HG03066 (cell line): Measurements from ENCODE around the gene DCXR.

ENCODE experiments used
- ATAC-seq: cut with Tn5 transposase; IDR thresholded peaks from one replicate; pipeline ENCODE4 v1.9.1; 2021; ENCODE audit warnings: low read depth; ENCODE audit not compliant: unreplicated experiment

The DCXR gene

DNA sequence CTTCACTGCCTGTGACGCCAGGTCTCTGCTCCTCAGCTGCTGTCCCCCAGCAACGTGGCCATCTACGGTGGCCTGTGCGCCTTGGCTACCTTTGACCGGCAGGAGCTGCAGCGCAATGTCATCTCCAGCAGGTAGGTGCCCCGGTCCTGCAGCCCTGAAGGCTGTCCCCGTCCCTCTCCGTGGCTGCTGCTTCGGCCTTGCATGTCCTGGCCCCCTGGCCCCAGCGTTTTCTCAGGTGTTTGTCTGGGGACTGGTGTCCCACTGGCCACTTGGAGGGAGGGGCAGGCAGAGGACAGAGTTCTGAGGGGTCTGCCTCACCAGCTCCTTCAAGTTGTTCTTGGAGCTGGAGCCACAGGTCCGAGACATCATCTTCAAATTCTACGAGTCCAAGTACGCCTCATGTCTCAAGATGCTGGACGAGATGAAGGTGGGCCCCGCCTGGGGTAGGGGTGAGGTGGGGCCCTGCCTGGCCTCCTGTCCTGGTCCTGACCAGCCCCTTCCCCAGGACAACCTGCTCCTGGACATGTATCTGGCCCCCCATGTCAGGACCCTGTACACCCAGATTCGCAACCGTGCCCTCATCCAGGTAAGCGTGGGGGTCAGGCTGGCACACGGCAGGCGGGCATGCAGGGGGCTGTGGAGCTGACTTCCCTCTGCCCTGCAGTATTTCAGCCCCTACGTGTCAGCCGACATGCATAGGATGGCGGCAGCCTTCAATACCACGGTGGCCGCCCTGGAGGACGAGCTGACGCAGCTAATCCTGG, 18.6 kb upstream of the DCXR start:
- ATAC-seq, result no peak

DNA sequence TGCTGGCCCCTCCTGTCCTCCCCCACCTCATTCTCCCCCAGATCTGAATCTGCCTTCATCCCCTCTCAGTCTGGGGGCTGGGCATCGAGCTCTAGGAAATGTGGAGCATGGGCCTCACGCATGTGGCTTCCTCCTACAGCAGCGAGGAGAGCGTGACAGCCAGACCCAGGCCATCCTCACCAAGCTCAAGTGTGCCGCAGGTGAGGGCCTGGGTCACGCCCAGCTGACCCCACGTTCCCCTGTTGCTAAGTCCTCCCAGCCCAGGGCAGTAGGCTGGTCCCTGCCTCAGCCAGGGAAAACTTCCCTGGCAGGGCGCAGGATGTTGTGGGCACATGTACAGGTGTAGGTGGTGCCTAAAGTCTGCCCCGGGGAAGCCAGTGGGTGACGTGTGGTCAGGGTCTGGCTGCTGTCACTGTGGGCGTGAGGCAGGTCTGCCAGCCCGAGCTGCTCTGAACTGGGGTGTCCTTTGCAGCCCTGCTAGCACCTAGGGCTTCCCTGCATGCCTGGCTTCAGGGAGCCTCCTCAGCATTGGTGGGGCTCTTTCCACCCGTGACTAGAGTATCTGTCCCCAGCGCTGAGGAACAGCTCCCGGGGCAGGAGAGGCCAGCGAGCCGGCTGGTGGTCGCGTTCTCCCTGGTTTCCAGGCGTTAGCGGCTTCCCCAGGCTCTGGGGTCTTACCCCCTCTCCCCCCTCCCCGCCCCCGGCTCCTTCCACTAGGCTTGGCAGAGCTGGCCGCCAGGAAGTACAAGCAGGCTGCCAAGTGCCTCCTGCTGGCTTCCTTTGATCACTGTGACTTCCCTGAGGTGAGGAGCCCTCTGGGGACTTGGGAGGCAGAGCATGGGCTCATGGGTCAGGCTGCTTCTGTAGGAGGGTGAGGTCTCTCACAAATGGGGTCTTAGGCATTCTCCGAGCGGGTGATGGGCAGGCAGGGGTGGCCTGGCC, 17.8 kb upstream of the DCXR start:
- ATAC-seq, result no peak

DNA sequence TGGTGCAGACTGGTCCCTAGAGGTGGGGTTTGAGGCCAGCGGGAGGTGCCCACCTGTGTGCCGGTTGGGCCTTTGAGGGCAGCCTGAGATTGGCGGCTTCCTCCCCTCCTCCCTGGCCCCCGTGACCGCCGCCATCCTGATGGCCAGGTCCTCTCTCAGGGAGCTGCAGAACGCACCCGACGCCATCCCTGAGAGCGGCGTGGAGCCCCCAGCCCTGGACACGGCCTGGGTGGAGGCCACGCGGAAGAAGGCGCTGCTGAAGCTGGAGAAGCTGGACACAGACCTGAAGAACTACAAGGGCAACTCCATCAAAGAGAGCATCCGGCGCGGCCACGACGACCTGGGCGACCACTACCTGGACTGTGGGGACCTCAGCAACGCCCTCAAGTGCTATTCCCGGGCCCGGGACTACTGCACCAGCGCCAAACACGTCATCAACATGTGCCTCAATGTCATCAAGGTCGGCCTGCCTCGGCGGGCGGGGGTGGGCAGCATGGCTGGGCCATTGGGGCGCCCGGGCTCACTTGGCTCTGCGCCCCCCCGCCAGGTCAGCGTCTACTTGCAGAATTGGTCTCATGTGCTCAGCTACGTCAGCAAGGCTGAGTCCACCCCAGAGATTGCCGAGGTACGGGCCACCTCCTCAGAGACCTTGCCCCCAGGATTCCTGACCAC, 17.0 kb upstream of the DCXR start:
- no peak for ATAC-seq

DNA sequence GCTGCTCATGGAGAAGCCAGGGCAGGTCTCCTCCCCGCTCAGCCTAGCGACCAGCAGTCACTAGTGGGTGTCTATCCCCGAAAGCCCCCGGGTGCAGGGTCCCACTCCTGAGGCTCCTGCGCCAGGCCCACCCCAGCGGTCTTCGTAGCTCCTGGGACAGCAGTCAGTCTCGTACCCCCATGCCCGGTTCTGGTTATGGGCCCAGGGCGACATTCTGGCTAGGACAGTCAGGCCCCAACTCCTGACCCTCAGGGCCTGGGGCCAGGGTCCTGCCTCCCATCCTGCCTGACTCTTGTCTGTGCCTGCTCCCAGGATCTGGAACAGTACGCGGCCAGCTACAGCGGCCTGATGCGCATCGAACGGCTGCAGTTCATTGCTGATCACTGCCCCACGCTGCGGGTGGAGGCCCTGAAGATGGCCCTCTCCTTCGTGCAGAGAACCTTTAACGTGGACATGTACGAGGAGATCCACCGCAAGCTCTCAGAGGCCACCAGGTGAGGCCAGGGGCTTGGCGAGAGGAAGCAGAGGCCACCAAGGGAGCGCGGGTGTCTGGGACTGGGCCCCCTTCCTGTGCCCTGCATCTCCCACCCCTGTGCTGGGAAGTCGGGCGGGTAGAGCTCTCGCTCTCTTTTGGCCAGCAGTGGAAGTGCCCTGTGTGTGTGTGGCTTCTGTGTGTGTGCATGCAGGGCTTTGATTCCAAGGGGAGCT, 16.2 kb upstream of the DCXR start:
- ATAC-seq, result no peak

DNA sequence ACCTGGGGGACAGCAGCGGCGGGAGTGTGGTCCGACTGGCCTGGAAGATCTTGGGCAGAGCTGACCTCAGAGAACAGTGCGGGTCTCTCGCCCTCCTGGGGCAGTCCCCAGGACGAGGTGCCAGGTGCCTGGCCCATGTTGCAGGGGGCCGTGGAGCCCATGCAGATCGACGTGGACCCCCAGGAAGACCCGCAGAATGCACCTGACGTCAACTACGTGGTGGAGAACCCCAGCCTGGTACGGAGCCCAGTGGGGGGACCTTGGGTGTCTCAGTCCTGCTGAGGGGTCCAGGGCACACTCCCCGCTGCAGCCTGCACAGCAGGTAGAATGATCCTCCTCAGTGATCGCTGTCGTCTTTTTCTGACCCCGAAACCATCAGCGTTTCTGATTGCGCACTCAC, 15.6 kb upstream of the DCXR start:
- no peak for ATAC-seq

DNA sequence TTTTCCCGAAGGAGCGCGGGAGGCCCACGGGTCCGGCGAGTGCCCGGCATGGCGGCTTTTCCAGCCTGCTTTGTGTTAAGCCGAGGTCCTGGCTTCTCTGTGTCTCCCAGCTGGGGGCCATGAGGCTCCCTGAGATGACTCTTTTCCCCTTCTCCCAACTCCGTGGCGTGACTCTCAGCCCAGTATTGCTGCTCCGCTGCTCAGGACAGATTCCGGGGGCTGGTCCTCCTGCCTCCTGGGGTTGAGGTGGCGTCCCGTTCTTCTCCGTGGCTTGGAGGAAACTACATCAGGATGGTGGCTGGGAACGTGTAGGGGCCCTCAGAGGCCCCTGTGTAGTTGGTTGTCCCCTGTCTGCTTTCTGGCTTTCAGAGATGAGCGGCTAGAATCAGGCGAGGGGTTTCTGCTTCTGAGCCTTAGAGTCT, 15.2 kb upstream of the DCXR start:
- ATAC-seq, result no peak

DNA sequence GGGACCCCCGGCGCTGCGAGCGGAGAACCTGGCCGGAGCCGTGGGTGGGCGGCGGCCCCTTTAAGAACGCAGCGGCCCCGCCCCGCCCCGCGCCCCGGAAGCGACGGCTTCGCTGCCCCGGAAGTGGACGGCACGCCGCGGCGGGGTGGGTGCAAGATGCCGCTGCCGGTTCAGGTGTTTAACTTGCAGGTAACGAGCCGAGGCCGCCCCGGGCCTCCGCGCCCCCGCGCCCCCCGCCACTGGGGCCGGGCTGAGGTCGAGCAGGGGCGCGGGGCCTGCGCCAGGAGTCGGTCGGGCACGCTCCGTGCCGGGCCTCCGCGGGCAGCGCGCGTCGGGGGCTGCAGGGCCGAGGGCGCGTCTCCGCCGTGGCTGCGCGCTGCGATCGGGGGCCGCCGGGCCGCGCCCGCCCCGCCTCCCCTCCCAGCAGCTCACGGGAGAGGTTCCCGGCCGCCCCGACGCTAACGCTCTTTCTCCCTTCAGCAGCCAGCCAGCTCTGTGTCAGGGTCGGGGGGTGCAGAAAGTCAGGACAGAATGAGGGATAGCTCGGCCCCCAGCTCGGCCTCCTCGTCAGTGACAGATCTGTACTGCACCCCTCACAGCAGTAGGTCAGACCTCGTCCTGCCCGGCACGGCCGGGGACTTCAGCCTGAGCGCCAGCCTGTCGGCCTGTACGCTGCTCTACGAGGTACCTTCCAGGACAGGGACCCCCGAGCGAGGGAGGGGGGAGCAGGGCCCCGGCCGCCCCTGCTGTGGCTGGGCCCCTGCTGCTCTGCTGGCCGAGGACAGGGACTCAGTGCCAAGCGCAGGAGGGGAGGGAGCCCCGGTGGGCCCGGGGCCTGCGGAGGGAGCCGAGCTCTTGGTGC, 14.5 kb upstream of the DCXR start, which contains the start of the genes GPS1 and RFNG:
TSS of gene GPS1 (plus strand) at position 123 of the 862 bp plus-strand sequence. CDS start at position 157, 34 bp downstream.
TSS of gene RFNG (minus strand) at position 36 of the 862 bp plus-strand sequence. CDS start 45 bp downstream, outside the sequence.
- no peak for ATAC-seq

DNA sequence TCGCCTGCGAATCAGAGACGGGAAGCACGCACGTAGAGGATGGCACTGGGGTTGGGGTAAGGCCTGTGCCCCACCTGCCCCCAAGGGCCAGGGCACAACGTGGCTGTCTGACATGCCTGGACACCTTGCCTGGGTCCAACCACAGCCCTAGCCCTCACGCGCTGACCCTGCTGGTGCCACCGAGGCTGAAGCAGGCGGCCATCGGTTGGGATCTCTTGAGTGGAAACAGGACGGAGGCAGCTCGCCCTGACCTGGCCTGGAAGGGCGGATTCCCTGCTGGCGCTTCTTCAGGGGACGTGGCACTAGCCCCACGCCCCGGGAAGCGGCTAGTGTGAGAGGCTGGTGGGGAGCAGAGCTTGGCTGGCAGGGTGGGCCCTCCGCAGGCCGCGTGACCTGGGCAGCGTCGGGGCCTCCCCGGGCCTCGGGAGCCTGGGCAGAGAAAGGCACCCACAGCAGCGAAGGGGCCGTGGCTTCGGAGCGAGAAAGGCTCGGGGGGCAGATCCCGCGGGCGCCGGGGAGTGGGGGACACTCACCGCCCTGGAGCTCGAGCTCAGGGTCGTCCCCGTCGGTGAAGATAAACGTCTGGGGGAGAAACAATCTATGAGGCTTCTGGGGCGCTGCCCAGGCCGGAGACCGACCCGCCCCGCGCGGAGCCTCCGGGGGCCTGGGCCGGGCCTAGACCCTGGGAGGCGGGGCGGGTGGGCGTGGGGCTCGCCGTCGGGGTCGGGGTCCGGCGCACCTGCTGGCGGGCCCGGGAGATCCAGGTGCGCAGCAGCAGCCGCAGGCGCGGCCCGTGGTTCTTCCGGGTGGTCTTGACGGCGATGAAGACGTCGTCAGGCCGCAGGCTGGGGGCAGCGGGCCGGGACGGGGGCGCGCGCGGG, 13.5 kb upstream of the DCXR start:
- ATAC-seq, result no peak

DNA sequence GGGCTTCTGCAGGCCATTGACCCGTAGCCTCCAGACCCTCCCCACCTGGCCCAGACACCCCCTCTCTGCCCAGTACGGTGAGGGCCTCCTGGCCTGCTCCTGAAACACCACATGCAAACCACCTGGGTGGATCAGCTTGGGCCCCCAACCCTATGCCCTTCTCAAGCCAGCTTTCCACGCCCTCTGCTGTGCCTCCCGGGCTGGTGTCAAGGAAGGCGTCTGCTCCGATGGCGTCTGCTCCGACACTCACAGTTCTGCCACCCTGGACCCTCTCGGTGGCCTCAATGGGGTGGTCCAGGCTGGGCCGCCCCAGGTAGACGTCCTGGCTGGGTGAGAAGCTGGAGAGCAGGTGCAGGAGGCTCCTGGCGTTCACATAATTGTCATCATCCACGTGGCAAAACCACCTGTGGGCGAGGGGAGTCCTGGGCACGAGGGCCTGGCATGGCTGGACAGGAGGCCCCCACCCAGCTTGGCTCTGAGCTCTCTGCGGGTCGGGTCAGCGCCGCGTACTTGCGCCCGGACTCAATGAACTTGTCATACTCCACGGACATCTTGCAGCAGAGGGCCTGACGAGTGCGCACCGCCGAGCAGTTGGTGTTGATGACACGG, 12.8 kb upstream of the DCXR start:
- ATAC-seq, result no peak

DNA sequence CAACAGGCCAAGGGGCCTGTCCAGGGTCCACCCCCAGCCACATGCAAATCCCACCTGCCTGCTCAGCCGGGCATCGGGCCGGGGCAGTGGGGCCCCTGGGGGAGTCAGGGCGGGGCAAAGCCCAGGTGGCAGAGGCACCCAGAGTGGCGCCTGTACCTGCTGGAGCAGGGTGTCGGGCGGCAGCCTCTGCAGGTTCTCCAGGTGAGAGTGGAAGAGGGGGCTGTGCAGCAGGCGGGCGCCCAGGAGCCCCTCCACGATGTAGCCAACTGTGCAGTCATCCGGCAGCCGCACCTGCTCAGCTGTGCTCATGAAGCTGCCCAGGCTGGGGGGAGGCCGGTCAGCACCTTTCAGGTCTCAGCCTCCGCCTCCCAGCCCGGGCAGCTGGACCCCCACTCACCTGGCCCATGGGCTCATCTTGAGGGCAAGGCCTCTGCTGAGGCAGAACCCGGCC, 12.0 kb upstream of the DCXR start:
- ATAC-seq, result no peak

DNA sequence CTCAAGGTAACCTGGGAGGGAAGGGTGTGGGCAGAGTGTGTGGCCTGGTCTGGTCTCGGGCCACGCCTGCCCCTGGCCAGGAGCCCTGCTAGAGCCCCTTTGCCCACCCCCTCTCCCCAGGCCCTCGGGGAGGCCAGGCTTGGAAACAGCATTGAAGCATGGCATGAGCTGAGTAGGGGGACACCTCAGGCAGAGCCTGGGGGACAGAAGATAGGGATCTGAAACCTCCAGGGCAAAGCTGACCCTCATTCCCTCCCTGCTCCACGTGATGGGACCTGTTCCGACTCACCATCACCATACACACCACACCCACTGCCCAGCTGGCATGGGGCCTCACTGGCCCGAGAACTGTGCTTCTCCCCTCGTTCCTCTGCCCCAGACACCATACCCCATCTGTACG, 11.6 kb upstream of the DCXR start:
- ATAC-seq, result no peak

DNA sequence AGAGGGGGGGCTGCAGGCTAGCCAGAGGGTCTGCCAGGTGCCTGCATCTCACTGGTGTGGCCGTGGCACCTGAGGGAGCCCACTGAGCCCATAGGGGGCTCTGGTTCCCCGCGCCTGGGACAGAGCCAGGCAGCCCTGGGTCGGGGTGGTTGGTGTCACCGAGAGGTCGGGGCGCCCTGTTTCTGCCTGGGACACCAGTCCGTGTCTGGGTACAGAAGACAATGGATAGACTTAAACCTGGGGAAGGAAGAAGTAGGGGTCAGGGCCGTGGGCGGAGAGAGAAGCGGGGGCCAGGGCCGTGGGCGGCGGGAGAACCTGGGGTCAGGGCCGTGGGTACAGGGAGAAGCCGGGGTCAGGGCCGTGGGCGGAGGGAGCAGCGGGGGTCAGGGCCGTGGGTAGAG, 11.1 kb upstream of the DCXR start:
- ATAC-seq, result no peak

DNA sequence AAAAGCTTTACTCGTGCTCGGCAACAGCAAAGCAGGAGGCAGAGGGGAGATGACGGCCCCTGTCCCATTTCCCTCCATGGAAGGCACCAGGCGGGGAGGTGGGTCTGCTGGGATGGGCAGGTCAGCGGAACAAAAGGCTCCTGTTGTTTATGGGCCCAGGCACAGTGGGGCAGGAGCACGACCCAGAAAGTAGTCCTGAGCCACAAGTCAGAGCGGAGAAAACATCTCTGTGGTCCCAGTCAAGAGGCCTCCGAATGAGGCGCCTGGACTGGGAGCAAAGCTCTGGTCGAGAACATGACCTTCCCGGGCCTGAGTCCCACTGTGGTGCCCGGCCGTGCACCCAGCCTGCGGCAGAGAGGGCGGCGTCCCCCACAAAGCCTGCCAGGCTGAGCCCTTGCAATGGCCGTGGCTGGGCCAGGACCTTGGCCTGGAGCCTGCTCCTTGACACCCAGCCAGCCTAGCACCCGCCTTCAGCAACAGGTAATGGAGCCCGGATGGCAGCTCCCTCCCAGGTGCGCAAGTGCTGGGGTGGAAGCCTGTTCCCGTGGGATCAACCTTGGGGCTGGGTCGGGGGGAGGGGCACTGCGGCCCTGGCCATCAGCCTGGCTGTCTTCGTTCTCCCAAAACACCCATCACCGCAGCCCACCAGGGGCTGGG, 10.5 kb upstream of the DCXR start:
- no peak for ATAC-seq

DNA sequence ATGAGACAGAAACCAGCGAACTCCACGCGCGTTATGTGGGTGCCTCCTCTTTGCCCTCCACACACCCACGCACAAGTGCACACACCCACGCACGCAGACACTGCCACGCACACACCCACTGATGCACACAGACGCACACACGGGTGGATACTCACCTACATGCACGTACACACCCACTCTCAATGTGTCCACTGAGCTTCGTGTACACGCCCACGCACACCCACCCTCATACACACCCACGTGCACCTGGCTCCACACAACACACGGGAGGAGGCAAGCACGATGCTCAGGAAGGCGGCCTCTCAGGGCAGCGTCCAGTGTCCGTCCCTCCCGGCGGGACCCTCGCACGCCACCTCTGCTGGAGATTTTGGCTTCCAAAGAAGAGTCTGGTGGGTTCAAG, 9.9 kb upstream of the DCXR start:
- ATAC-seq, result no peak

DNA sequence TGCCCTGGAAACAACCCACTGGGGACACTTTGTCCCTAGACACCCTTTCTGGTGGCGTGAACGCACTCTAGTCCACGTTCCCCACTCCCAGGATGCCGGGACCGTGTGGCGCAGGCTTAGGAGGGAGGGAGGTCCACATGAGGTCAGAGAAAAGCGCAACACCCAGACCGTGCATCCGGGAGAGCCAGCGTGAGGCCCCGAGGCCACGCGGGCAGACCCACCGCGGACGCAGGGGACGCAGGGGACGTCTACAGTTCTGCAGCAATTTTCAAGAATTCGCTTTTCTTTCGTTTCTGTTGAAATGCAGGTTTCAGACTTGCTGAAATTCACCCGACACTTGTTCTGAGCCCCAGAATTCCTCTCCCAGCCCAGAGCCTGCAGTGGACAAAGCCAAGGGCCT, 9.4 kb upstream of the DCXR start:
- no peak for ATAC-seq

DNA sequence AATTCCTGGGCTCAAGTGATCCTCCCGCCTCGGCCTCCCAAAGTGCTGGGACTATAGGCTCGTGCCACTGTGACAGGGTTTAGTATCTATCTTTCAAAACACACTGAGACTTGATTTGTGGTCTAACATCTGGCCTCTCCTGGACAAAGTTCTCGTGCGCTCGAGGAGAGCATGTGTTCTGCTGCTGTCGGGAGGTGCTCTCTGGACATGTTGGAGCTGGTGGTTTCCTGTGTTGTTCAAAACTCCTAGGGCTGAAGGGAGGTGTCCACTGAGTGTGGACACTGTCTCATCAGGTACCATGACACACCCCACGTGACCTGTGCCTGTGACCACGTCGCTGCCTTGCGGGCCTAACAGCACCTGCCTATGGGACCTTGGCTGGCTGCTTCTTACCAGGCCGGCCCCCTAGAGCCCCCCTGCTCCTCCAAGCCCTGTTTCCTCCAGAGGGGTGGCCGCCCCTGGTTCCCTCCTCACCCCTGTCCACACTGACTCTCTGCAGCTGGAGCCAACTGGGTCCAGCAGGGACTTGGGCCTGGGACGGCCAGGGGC, 8.5 kb upstream of the DCXR start:
- ATAC-seq, result no peak

DNA sequence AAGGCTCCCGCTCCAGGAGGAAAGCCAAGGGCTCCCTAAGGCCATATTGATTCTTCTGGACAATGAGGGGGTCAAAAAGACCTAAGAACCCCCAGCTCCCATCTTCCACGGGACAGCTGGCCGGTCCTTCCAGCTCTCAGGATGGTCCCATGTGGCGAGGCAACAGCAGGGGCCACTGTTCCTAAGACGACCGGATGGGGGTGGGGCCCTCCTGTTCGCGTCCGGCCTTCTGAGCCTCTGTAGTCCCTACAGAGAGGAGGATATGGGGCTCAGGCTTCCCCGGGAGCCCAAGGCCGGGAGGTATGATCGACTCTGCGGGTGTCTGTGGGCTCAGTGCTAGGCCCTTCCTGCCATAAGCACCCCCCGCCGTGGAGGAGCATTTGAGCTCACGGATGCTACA, 6.0 kb upstream of the DCXR start:
- ATAC-seq, result no peak
